Measurements from ENCODE around the gene FAT3. TPM values are rescaled to one million over a fixed set of nuclear protein-coding genes. Genes with fewer than 3 reads are reported as not detected.

FAT3 gene
- total and polyA plus RNA-seq, 2 of the 13 experiments (the other 11 are each of a cell fraction or from before 2014, with no cell fraction given): not detected

GRCh38 chr11:92225568-92226330 lies 1.1 kb downstream of the FAT3 start:
- in situ Hi-C loops (cut with HindIII; ENCODE audit: extremely low pct_ligation_motif_present, low pct_unique_long_range_greater_than_20kb) (no loop called here), intact Hi-C loops (cut with micrococcal nuclease; ENCODE audit: unreplicated experiment) (no loop called here)
- no peaks in the 10 kb centered on the region for H3K79me2 ChIP-seq (ENCODE audit: insufficient read depth, low read length)
- no peak overlapping the region for H3K27ac ChIP-seq (ENCODE audit: extremely low read length, insufficient read depth, low read length)
- no peaks in the 10 kb centered on the region for H4K20me1 ChIP-seq (ENCODE audit: insufficient read depth, low read length)
- no peak overlapping the region for H2AFZ ChIP-seq (ENCODE audit: low read length)
- H3K9me3 ChIP-seq (ENCODE audit: low read length): no peaks in the 10 kb centered on the region; the same call in 1 of the 2 replicates
- ChIA-PET POLR2A (no interaction called here), CTCF (ENCODE audit: low intra/inter-chr PET ratio, low total read pairs) (no interaction called here)
- ATAC-seq (no peak), DNase-seq (ENCODE audit: low spot score) (no peak), FAIRE-seq (no peak)
- no peak overlapping the region for H3K4me2 ChIP-seq (ENCODE audit: low read depth, low read length)
- TF ChIP-seq ETS1 (CRISPR knock-in tag; IDR thresholded peaks at IDR 0.05) (no peak), SMAD3 (CRISPR knock-in tag; IDR thresholded peaks at IDR 0.05) (no peak), REPIN1 (CRISPR knock-in tag; IDR thresholded peaks at IDR 0.05; ENCODE audit: borderline replicate concordance, low read depth) (no peak), SIX4 (CRISPR knock-in tag; IDR thresholded peaks at IDR 0.05) (no peak), ZNF672 (CRISPR knock-in tag; IDR thresholded peaks at IDR 0.05) (no peak), SNAPC2 (CRISPR knock-in tag; IDR thresholded peaks at IDR 0.05) (no peak), ZNF3 (CRISPR knock-in tag; IDR thresholded peaks at IDR 0.05) (no peak), SNAPC4 (CRISPR knock-in tag; IDR thresholded peaks at IDR 0.05) (no peak), ZBTB14 (CRISPR knock-in tag; IDR thresholded peaks at IDR 0.05) (no peak), ZBTB46 (CRISPR knock-in tag; IDR thresholded peaks at IDR 0.05; ENCODE audit: borderline replicate concordance) (no peak), MED1 (CRISPR knock-in tag; IDR thresholded peaks at IDR 0.05) (no peak), SNAI1 (CRISPR knock-in tag; IDR thresholded peaks at IDR 0.05; ENCODE audit: borderline replicate concordance) (no peak), NFE2L1 (CRISPR knock-in tag; IDR thresholded peaks at IDR 0.05; ENCODE audit: borderline replicate concordance) (no peak), FOXM1 (CRISPR knock-in tag; IDR thresholded peaks at IDR 0.05) (no peak), JUND (CRISPR knock-in tag; IDR thresholded peaks at IDR 0.05) (no peak)
- WGBS (ENCODE audit: low lambda C conversion rate): 36% methylated on average over 34 of the region's 54 CpGs
- no peak overlapping the region for H3K4me3 ChIP-seq (replicated peaks in 1 of 3; ENCODE audit: insufficient read depth in 1 of 3, low read depth in 2 of 3, low read length in 3 of 3)
- H3K9ac ChIP-seq (ENCODE audit: insufficient read depth, low read depth, low read length): no peak overlapping the region
- no peaks in the 10 kb centered on the region for H3K4me1 ChIP-seq (ENCODE audit: insufficient read depth, low read length)
- H3K27me3 ChIP-seq (ENCODE audit: control insufficient read depth in 1 of 2, insufficient read depth in 2 of 2, low read length in 2 of 2): peaks cover 5 to 34% of the 10 kb centered on the region in 2 experiments; a peak in 4 of 5 replicates
- no peaks in the 10 kb centered on the region for H3K36me3 ChIP-seq (replicated peaks in 1 of 2; ENCODE audit: control insufficient read depth in 1 of 2, insufficient read depth in 2 of 2, low read length in 2 of 2)
- no TSS peak for BruUV-seq (replicated peaks)
